HepG2 (cell line): ENCODE data around the gene GARIN5A. TPM values are rescaled to one million over a fixed set of nuclear protein-coding genes. Genes with fewer than 3 reads are reported as not detected.

Experiments
- ATAC-seq: fragments of 200-7000 bp; cut with Tn5 transposase; 3 replicates; pipeline ENCODE4 v1.9.1; 2020; ENCODE audit warnings: mild to moderate bottlenecking, moderate library complexity
- BruUV-seq: library from RNA; stranded (reverse); fragments of 400-500 nt; replicated peaks from 2 replicates; lab custom pipeline; 2021; lab: Mats Ljungman, UMichigan
- CTCF ChIA-PET: fragments of 300-600 bp; formaldehyde crosslinking; extraction: SDS; loops from one replicate; lab custom pipeline; 2021; ENCODE audit warnings: low total read pairs, inconsistent platforms, low intra/inter-chr PET ratio; lab: Yijun Ruan, JAX
- POLR2A ChIA-PET: fragments of 350-600 bp; sonication (Branson Sonifier 250); formaldehyde crosslinking; loops from one replicate; lab custom pipeline; 2020; ENCODE audit warnings: antibody characterized with exemption, inconsistent platforms; lab: Yijun Ruan, JAX
- DNase-seq: peaks from one replicate; pipeline ENCODE4 v3.0.0-alpha.2; 2015; ENCODE audit warnings: low spot score
- FAIRE-seq: peaks from 3 replicates; lab custom pipeline; 2011; peaks lifted over from hg19 to GRCh38; lab: Jason Lieb, UNC
- H2AFZ ChIP-seq: one replicate; pipeline ENCODE4 v1.6.1; 2011; ENCODE audit warnings: low read length, inconsistent platforms
- H3K27ac ChIP-seq: fragments of 300-600 bp; 3 replicates; pipeline ENCODE4 v1.8.0; 2011; ENCODE audit warnings: mixed run types, mild to moderate bottlenecking, mixed read lengths, low read length, inconsistent platforms; ENCODE audit not compliant: insufficient read depth; ENCODE audit errors: extremely low read length
- H3K27me3 ChIP-seq, 2 experiments: fragments of 200-600 bp in 1 of 2; 2 replicates in 1 of 2; 3 replicates in 1 of 2; pipeline versions ENCODE4 v1.6.0 to v1.8.0; 2011; ENCODE audit warnings: low read length in 2 of 2, mild to moderate bottlenecking in 2 of 2, moderate library complexity in 2 of 2, inconsistent platforms in 1 of 2; ENCODE audit not compliant: insufficient read depth in 2 of 2, control insufficient read depth in 1 of 2
- H3K36me3 ChIP-seq, 2 experiments: fragments of 200-600 bp in 1 of 2; replicated peaks in 1 of 2; 2 replicates in 1 of 2; 3 replicates in 1 of 2; pipeline versions ENCODE4 v1.5.1 to v1.8.0; 2011; ENCODE audit warnings: low read length in 2 of 2, inconsistent platforms in 1 of 2; ENCODE audit not compliant: insufficient read depth in 2 of 2, control insufficient read depth in 1 of 2
- H3K4me1 ChIP-seq: 2 replicates; pipeline ENCODE4 v1.5.1; 2012; ENCODE audit warnings: low read length, inconsistent platforms; ENCODE audit not compliant: insufficient read depth
- H3K4me2 ChIP-seq: 2 replicates; pipeline ENCODE4 v1.6.0; 2011; ENCODE audit warnings: low read depth, low read length, inconsistent platforms
- H3K4me3 ChIP-seq, 3 experiments: fragments of 200-600 bp in 1 of 3; sonication (generic), shearing (Covaris generic) in 1 of 3; replicated peaks in 1 of 3; 2 replicates each; pipeline ENCODE4 v1.5.1; 2011 to 2016; ENCODE audit warnings: low read length in 3 of 3, inconsistent platforms in 2 of 3, low read depth in 2 of 3, mild to moderate bottlenecking in 2 of 3, control low read depth in 1 of 3, mixed read lengths in 1 of 3; ENCODE audit not compliant: insufficient read depth in 1 of 3
- H3K79me2 ChIP-seq: one replicate; pipeline ENCODE4 v1.6.1; 2011; ENCODE audit warnings: low read length, inconsistent platforms; ENCODE audit not compliant: insufficient read depth
- H3K9ac ChIP-seq: 2 replicates; pipeline ENCODE4 v1.6.0; 2011; ENCODE audit warnings: mild to moderate bottlenecking, low read depth, low read length, inconsistent platforms; ENCODE audit not compliant: insufficient read depth
- H3K9me3 ChIP-seq: 2 replicates; pipeline ENCODE4 v1.5.1; 2012; ENCODE audit warnings: mild to moderate bottlenecking, low read length
- H4K20me1 ChIP-seq: 2 replicates; pipeline ENCODE4 v1.6.0; 2011; ENCODE audit warnings: inconsistent platforms, mild to moderate bottlenecking, low read length, moderate library complexity; ENCODE audit not compliant: insufficient read depth
- ARNT2 ChIP-seq: sonication (generic); formaldehyde crosslinking; IDR thresholded peaks from 2 replicates; pipeline ENCODE4 v1.8.0; 2022; ENCODE audit warnings: mild to moderate bottlenecking, low read depth, missing genetic modification reagents, moderate library complexity
- EP300 ChIP-seq, 3 experiments: sonication (generic) in 1 of 3; formaldehyde crosslinking in 1 of 3; IDR thresholded peaks; 2 replicates each; pipeline versions ENCODE4 v1.5.1 to v1.6.1; 2011 to 2020; ENCODE audit warnings: low read depth in 2 of 3, low read length in 2 of 3, borderline replicate concordance in 1 of 3, improper control_type of control experiment in 1 of 3, mild to moderate bottlenecking in 1 of 3, missing genetic modification reagents in 1 of 3, moderate library complexity in 1 of 3
- KAT7 ChIP-seq: IDR thresholded peaks from 2 replicates; pipeline ENCODE4 v1.6.1; 2018; ENCODE audit warnings: borderline replicate concordance, missing compliant biosample characterization
- KLF11 ChIP-seq: IDR thresholded peaks from 2 replicates; pipeline ENCODE4 v1.6.1; 2016; ENCODE audit warnings: missing compliant biosample characterization
- RARA ChIP-seq: IDR thresholded peaks from 2 replicates; pipeline ENCODE4 v1.6.1; 2016; ENCODE audit warnings: missing genetic modification reagents, missing compliant biosample characterization
- SETDB1 ChIP-seq: sonication (generic); formaldehyde crosslinking; IDR thresholded peaks from 2 replicates; pipeline ENCODE4 v1.5.1; 2020; ENCODE audit warnings: missing genetic modification reagents, mild to moderate bottlenecking, borderline replicate concordance
- ZC3H4 ChIP-seq: sonication (generic); formaldehyde crosslinking; IDR thresholded peaks from 2 replicates; pipeline ENCODE4 v1.4.0; 2020; ENCODE audit warnings: missing genetic modification reagents, borderline replicate concordance
- ZFP37 ChIP-seq: sonication (generic); formaldehyde crosslinking; IDR thresholded peaks from 2 replicates; pipeline ENCODE4 v1.4.0; 2020; ENCODE audit warnings: missing genetic modification reagents, borderline replicate concordance
- ZNF777 ChIP-seq: sonication (generic); formaldehyde crosslinking; IDR thresholded peaks from 2 replicates; pipeline ENCODE4 v1.4.0; 2020; ENCODE audit warnings: missing genetic modification reagents
- WGBS: methylation state at CpG from one replicate; pipeline ENCODE4 v1.1.6; 2017; ENCODE audit warnings: low lambda C conversion rate; 5-methylcytosine and 5-hydroxymethylcytosine counted together
- in situ Hi-C: cut with HindIII; loops from 2 replicates; pipeline ENCODE4 v1.10.0; 2017; ENCODE audit warnings: low pct_unique_long_range_greater_than_20kb; ENCODE audit not compliant: extremely low pct_ligation_motif_present
- intact Hi-C: fragments of 100-400 bp; cut with micrococcal nuclease; formaldehyde crosslinking; loops from one replicate; pipeline ENCODE4 v1.10.0; 2022; ENCODE audit not compliant: unreplicated experiment
- polyA plus RNA-seq, 8 experiments: library from polyadenylated mRNA; depleted of rRNA in 3 of 8; stranded (reverse) in 7 of 8; unstranded in 1 of 8; fragments of >200 nt; fragmentation: Illumina TruSeq in 4 of 8; extraction: Trizol in 4 of 8; gene quantifications; 2 replicates each; pipeline versions ENCODE4 v1.2.1 to v1.2.3, GENCODE V29; 2011 to 2016; ENCODE audit warnings: low read depth in 4 of 8, missing spikeins in 1 of 8, mixed read lengths in 1 of 8; ENCODE audit not compliant: insufficient read depth in 1 of 8
- total RNA-seq, 5 experiments: library from RNA; depleted of rRNA; stranded (reverse); fragments of >200 nt; fragmentation: Illumina TruSeq; extraction: Trizol; gene quantifications; 2 replicates each; pipeline ENCODE4 v1.2.3, GENCODE V29; 2016; ENCODE audit warnings: low read depth in 1 of 5
- TF ChIP-seq, protein P1 (sequence below): sonication (generic); formaldehyde crosslinking; IDR thresholded peaks from 2 replicates; pipeline ENCODE4 v1.4.0; 2020; ENCODE audit warnings: mild to moderate bottlenecking, missing genetic modification reagents
- TF ChIP-seq, protein P2 (sequence below): sonication (generic); formaldehyde crosslinking; IDR thresholded peaks from 2 replicates; pipeline ENCODE4 v1.8.0; 2022; ENCODE audit warnings: missing genetic modification reagents, low read depth, mild to moderate bottlenecking, borderline replicate concordance
- TF ChIP-seq, protein P3 (sequence below): sonication (generic); formaldehyde crosslinking; IDR thresholded peaks from 2 replicates; pipeline ENCODE4 v1.5.0; 2020; ENCODE audit warnings: missing genetic modification reagents
- TF ChIP-seq, protein P4 (sequence below): sonication (generic); formaldehyde crosslinking; IDR thresholded peaks from 2 replicates; pipeline ENCODE4 v1.5.1; 2020; ENCODE audit warnings: mild to moderate bottlenecking, missing genetic modification reagents, borderline replicate concordance
- TF ChIP-seq, protein P5 (sequence below): sonication (generic); formaldehyde crosslinking; conservative IDR thresholded peaks from 2 replicates; pipeline ENCODE4 v1.4.0; 2020; ENCODE audit warnings: missing genetic modification reagents

The GARIN5A gene
- total and polyA plus RNA-seq, 2 of the 13 experiments (the other 11 are each of a cell fraction or from before 2014, with no cell fraction given): not detected

DNA sequence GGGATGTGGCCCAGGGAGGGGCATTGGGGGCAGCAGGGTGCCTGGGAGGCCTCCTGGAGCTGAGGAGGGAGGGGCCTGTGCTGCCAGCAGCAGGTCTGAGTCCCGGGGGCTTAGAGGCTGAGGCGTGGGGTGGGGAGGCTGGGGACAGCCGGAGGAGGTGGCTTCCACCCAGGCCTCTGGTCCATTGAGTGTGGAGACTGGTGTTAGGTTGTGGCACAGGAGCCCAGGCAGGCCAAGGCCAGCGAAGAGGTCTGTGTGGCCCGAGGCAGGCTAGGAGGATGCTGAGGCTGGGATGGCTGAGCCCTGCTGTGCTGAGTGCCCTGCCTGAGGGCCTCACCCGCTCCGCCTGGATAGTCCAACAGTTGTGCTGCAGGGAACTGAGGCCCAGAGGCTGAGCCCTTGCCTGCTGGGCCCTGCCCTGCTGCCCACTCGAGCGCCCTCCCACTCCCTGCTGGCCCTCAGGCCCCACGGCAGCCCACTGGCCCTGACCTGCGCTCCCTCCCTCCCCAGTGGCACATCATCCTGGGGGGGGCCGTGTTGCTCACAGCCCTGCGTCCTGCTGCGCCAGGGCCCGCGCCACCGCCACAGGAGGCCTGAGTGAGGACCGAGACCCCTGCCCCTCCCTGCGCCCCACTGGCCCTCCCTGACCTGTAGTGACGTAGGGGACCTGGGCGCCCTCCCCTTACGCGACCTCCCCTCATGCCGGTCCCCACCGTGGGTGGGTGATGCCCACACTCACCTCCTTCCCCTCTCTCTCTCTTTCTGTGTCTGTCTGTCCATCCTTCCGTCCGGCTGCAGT lies 4.9 kb upstream of the GARIN5A start:
- Histone ChIP-seq H3K9me3 (peaks cover 10% of the 10 kb centered on the region), H3K27me3 (peaks cover 6 to 10% of the 10 kb centered on the region in 2 experiments; a peak in 3 of 5 replicates), H4K20me1 (no peaks in the 10 kb centered on the region), H3K4me1 (no peaks in the 10 kb centered on the region), H3K4me2 (no peak overlapping the region), H3K27ac (no peak overlapping the region), H3K9ac (no peak overlapping the region), H2AFZ (no peak overlapping the region), H3K4me3 (no peak overlapping the region), H3K36me3 (no peaks in the 10 kb centered on the region), H3K79me2 (no peaks in the 10 kb centered on the region)
- in situ Hi-C loops: no loop called here
- BruUV-seq: no TSS peak
- TF ChIP-seq EP300 (IDR thresholded peaks at IDR 0.05; ENCODE audit: low read depth in 2 of 2, low read length in 2 of 2) (no peak), EP300 (CRISPR knock-in tag; IDR thresholded peaks at IDR 0.05; ENCODE audit: borderline replicate concordance) (no peak), KLF11 (no peak), ZFP37 (no peak), ZC3H4 (no peak), KAT7 (CRISPR knock-in tag) (no peak), RARA (no peak), ARNT2 (CRISPR knock-in tag) (no peak), SETDB1 (CRISPR knock-in tag) (no peak), ZNF777 (no peak)
- TF ChIP-seq, protein P1, sequence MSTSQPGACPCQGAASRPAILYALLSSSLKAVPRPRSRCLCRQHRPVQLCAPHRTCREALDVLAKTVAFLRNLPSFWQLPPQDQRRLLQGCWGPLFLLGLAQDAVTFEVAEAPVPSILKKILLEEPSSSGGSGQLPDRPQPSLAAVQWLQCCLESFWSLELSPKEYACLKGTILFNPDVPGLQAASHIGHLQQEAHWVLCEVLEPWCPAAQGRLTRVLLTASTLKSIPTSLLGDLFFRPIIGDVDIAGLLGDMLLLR: no peak
- TF ChIP-seq, protein P2, sequence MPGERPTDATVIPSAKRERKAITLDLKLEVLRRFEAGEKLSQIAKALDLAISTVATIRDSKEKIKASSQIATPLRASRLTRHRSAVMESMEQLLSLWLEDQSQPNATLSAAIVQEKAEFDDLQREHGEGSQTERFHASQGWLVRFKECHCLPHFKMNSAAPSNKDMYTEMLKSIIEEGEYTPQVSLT (CRISPR knock-in tag): no peak
- TF ChIP-seq, protein P3, sequence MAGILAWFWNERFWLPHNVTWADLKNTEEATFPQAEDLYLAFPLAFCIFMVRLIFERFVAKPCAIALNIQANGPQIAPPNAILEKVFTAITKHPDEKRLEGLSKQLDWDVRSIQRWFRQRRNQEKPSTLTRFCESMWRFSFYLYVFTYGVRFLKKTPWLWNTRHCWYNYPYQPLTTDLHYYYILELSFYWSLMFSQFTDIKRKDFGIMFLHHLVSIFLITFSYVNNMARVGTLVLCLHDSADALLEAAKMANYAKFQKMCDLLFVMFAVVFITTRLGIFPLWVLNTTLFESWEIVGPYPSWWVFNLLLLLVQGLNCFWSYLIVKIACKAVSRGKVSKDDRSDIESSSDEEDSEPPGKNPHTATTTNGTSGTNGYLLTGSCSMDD (CRISPR knock-in tag): no peak
- TF ChIP-seq, protein P4, sequence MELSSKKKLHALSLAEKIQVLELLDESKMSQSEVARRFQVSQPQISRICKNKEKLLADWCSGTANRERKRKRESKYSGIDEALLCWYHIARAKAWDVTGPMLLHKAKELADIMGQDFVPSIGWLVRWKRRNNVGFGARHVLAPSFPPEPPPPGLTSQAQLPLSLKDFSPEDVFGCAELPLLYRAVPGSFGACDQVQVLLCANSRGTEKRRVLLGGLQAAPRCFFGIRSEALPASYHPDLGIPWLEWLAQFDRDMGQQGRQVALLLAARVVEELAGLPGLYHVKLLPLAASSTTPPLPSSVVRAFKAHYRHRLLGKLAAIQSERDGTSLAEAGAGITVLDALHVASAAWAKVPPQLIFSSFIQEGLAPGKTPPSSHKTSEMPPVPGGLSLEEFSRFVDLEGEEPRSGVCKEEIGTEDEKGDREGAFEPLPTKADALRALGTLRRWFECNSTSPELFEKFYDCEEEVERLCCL (CRISPR knock-in tag): no peak
- TF ChIP-seq, protein P5, sequence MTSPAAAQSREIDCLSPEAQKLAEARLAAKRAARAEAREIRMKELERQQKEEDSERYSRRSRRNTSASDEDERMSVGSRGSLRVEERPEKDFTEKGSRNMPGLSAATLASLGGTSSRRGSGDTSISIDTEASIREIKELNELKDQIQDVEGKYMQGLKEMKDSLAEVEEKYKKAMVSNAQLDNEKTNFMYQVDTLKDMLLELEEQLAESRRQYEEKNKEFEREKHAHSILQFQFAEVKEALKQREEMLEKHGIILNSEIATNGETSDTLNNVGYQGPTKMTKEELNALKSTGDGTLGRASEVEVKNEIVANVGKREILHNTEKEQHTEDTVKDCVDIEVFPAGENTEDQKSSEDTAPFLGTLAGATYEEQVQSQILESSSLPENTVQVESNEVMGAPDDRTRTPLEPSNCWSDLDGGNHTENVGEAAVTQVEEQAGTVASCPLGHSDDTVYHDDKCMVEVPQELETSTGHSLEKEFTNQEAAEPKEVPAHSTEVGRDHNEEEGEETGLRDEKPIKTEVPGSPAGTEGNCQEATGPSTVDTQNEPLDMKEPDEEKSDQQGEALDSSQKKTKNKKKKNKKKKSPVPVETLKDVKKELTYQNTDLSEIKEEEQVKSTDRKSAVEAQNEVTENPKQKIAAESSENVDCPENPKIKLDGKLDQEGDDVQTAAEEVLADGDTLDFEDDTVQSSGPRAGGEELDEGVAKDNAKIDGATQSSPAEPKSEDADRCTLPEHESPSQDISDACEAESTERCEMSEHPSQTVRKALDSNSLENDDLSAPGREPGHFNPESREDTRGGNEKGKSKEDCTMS: no peak
- CTCF ChIA-PET: interaction anchor here (1.2 kb wide), 1 partner anchor 113 kb away, joined by 4 read pairs; no protein-coding TSS in a partner anchor
- FAIRE-seq (no peak), ATAC-seq (no peak), DNase-seq (no peak)
- intact Hi-C loops: no loop called here
- POLR2A ChIA-PET: no interaction called here
- 33% methylated on average over 11 of the region's 27 CpGs for whole genome bisulfite sequencing
